Ecto neural progenitor cell (in vitro differentiated cells): ENCODE results near the gene ARHGAP15.

Experiments
- DNase-seq: peaks from one replicate; pipeline ENCODE4 v3.0.0-alpha.2; 2018; ENCODE audit warnings: low spot score

The ARHGAP15 gene

GRCh38 chr2:143481733-143482132 is 352.5 kb downstream of the ARHGAP15 start:
- DNase-seq: no peak

GRCh38 chr2:143482316-143482715 is 353.1 kb downstream of the ARHGAP15 start:
- no peak for DNase-seq

GRCh38 chr2:143482771-143483170 is 353.6 kb downstream of the ARHGAP15 start:
- DNase-seq: no peak

- DNase-seq: no peak
Measured at GRCh38 chr2:143486976-143487375, 357.8 kb downstream of the ARHGAP15 start.

- DNase-seq: no peak
Measured at GRCh38 chr2:143489145-143489544, 359.9 kb downstream of the ARHGAP15 start.

- DNase-seq: no peak
Measured at GRCh38 chr2:143491131-143491530, 361.9 kb downstream of the ARHGAP15 start.

GRCh38 chr2:143493339-143493738 is 364.1 kb downstream of the ARHGAP15 start:
- DNase-seq: no peak

GRCh38 chr2:143497726-143498125 is 368.5 kb downstream of the ARHGAP15 start:
- no peak for DNase-seq

GRCh38 chr2:143498496-143498895 is 369.3 kb downstream of the ARHGAP15 start:
- no peak for DNase-seq

GRCh38 chr2:143499061-143499460 is 369.8 kb downstream of the ARHGAP15 start:
- no peak for DNase-seq

GRCh38 chr2:143501106-143501676 is 372.0 kb downstream of the ARHGAP15 start:
- no peak for DNase-seq

- no peak for DNase-seq
Measured at GRCh38 chr2:143503280-143503679, 374.1 kb downstream of the ARHGAP15 start.

GRCh38 chr2:143504397-143504796 is 375.2 kb downstream of the ARHGAP15 start:
- DNase-seq: no peak

- DNase-seq: no peak
Measured at GRCh38 chr2:143505542-143505941, 376.3 kb downstream of the ARHGAP15 start.

- DNase-seq: peak; percentile 52
Measured at GRCh38 chr2:143513081-143513480, 383.9 kb downstream of the ARHGAP15 start.

GRCh38 chr2:143514413-143514812 is 385.2 kb downstream of the ARHGAP15 start:
- DNase-seq: no peak

GRCh38 chr2:143515318-143515717 is 386.1 kb downstream of the ARHGAP15 start:
- no peak for DNase-seq

GRCh38 chr2:143519521-143519920 is 390.3 kb downstream of the ARHGAP15 start:
- DNase-seq: no peak

GRCh38 chr2:143521396-143521795 is 392.2 kb downstream of the ARHGAP15 start:
- no peak for DNase-seq

GRCh38 chr2:143522699-143523098 is 393.5 kb downstream of the ARHGAP15 start:
- DNase-seq: no peak

- DNase-seq: no peak
Measured at GRCh38 chr2:143524119-143524553, 394.9 kb downstream of the ARHGAP15 start.

GRCh38 chr2:143524559-143525401 is 395.6 kb downstream of the ARHGAP15 start:
- no peak for DNase-seq

GRCh38 chr2:143525402-143525860 is 396.2 kb downstream of the ARHGAP15 start:
- no peak for DNase-seq
